Neural progenitor cell (in vitro differentiated cells): ENCODE results near the gene ARID5B. TPM values are rescaled to one million over a fixed set of nuclear protein-coding genes. Genes with fewer than 3 reads are reported as not detected.

Experiments
- DNase-seq: peaks from one replicate; pipeline ENCODE4 v3.0.0-alpha.2; 2016; ENCODE audit warnings: low spot score
- H2AFZ ChIP-seq: fragments of 200-600 bp; sonication (generic); replicated peaks from 2 replicates; pipeline ENCODE4 v1.6.1; 2016; ENCODE audit warnings: antibody characterized with exemption
- H3F3A ChIP-seq: fragments of 200-600 bp; sonication (generic); 2 replicates; pipeline ENCODE4 v1.6.1; 2016; ENCODE audit warnings: antibody characterized with exemption, low read depth
- H3K27ac ChIP-seq: fragments of 200-600 bp; sonication (generic); 2 replicates; pipeline ENCODE4 v1.5.1; 2016; ENCODE audit warnings: mild to moderate bottlenecking
- H3K27me3 ChIP-seq: fragments of 200-600 bp; sonication (generic); 2 replicates; pipeline ENCODE4 v1.6.1; 2016; ENCODE audit warnings: mild to moderate bottlenecking, moderate library complexity
- H3K36me3 ChIP-seq: fragments of 200-600 bp; sonication (generic); 2 replicates; pipeline ENCODE4 v1.5.1; 2016
- H3K4me1 ChIP-seq: fragments of 200-600 bp; sonication (generic); 2 replicates; pipeline ENCODE4 v1.6.1; 2016; ENCODE audit warnings: mixed run types
- H3K4me2 ChIP-seq: fragments of 200-600 bp; sonication (generic); 2 replicates; pipeline ENCODE4 v1.6.1; 2016
- H3K4me3 ChIP-seq: fragments of 200-600 bp; sonication (generic); 2 replicates; pipeline ENCODE4 v1.5.1; 2016
- H3K79me2 ChIP-seq: fragments of 200-600 bp; sonication (generic); 2 replicates; pipeline ENCODE4 v1.6.1; 2016; ENCODE audit warnings: low read depth
- H3K9ac ChIP-seq: fragments of 200-600 bp; sonication (generic); 2 replicates; pipeline ENCODE4 v1.6.1; 2016
- H3K9me3 ChIP-seq: fragments of 200-600 bp; sonication (generic); 2 replicates; pipeline ENCODE4 v1.5.1; 2016; ENCODE audit warnings: low read depth
- H4K20me1 ChIP-seq: fragments of 200-600 bp; sonication (generic); 2 replicates; pipeline ENCODE4 v1.6.1; 2016; ENCODE audit warnings: low read depth
- H3K27ac Mint-ChIP-seq: 3 replicates; pipeline ENCODE4 v1.8.0; 2021; ENCODE audit warnings: mixed read lengths
- H3K27me3 Mint-ChIP-seq: 2 replicates; pipeline ENCODE4 v1.8.0; 2022; ENCODE audit warnings: low read depth, mild to moderate bottlenecking, inconsistent platforms, moderate library complexity, mixed read lengths; ENCODE audit not compliant: insufficient read depth
- H3K36me3 Mint-ChIP-seq: 3 replicates; pipeline ENCODE4 v1.8.0; 2021; ENCODE audit warnings: mixed read lengths
- H3K4me1 Mint-ChIP-seq: 3 replicates; pipeline ENCODE4 v1.8.0; 2021; ENCODE audit warnings: mixed read lengths
- H3K4me3 Mint-ChIP-seq: 3 replicates; pipeline ENCODE4 v1.8.0; 2021; ENCODE audit warnings: mild to moderate bottlenecking, moderate library complexity, mixed read lengths
- H3K9me3 Mint-ChIP-seq: 3 replicates; pipeline ENCODE4 v1.8.0; 2020; ENCODE audit warnings: mixed read lengths
- CTCF ChIP-seq: fragments of 200-600 bp; sonication (generic); IDR thresholded peaks from 2 replicates; pipeline ENCODE4 v1.5.1; 2017; ENCODE audit warnings: antibody characterized with exemption, mild to moderate bottlenecking
- EZH2 ChIP-seq: fragments of 200-600 bp; sonication (generic); IDR thresholded peaks from 2 replicates; pipeline ENCODE4 v1.6.1; 2017; ENCODE audit warnings: antibody characterized with exemption, mild to moderate bottlenecking, moderate library complexity
- EZH2phosphoT487 ChIP-seq: fragments of 200-600 bp; sonication (generic); IDR thresholded peaks from 2 replicates; pipeline ENCODE4 v1.6.1; 2017; ENCODE audit warnings: antibody characterized with exemption
- total RNA-seq: library from RNA; depleted of rRNA; stranded (reverse); fragments of >200 nt; gene quantifications from 2 replicates; pipeline ENCODE4 v1.2.3, GENCODE V29; 2015; ENCODE audit warnings: low replicate concordance

Gene ARID5B
- total RNA-seq, 1 donor from 2014 or later = 1.5 TPM

GRCh38 chr10:62014510-62014909, 113.0 kb downstream of the ARID5B start:
- no peak overlapping the region for H2AFZ ChIP-seq
- H3K4me1 ChIP-seq = peaks cover 13% of the 10 kb centered on the region
- no peak overlapping the region for H3K4me2 ChIP-seq
- H3F3A ChIP-seq = peaks cover 2% of the 10 kb centered on the region
- no peaks in the 10 kb centered on the region for H4K20me1 ChIP-seq
- no peaks in the 10 kb centered on the region for H3K79me2 ChIP-seq
- no peaks in the 10 kb centered on the region for H3K9me3 ChIP-seq
- H3K9ac ChIP-seq = no peak overlapping the region
- no peaks in the 10 kb centered on the region for H3K36me3 ChIP-seq
- H3K4me3 Mint-ChIP-seq = no peak overlapping the region
- H3K4me3 ChIP-seq = no peak overlapping the region
- H3K27ac Mint-ChIP-seq = no peak overlapping the region
- TF ChIP-seq EZH2 (no peak), EZH2phosphoT487 (no peak), CTCF (no peak)
- peaks cover 7% of the 10 kb centered on the region for H3K36me3 Mint-ChIP-seq
- H3K27ac ChIP-seq = no peak overlapping the region
- H3K27me3 Mint-ChIP-seq = peaks cover 6% of the 10 kb centered on the region
- DNase-seq = no peak
- no peaks in the 10 kb centered on the region for H3K9me3 Mint-ChIP-seq
- H3K27me3 ChIP-seq = no peaks in the 10 kb centered on the region
- H3K4me1 Mint-ChIP-seq = peaks cover 12% of the 10 kb centered on the region

- TF ChIP-seq EZH2phosphoT487 (no peak), EZH2 (no peak), CTCF (no peak)
- Histone ChIP-seq H3F3A (peaks cover 9% of the 10 kb centered on the region), H3K4me1 (peaks cover 28% of the 10 kb centered on the region), H3K79me2 (no peaks in the 10 kb centered on the region), H3K4me3 (no peak overlapping the region), H2AFZ (no peak overlapping the region), H3K27me3 (no peaks in the 10 kb centered on the region), H3K9me3 (no peaks in the 10 kb centered on the region), H4K20me1 (no peaks in the 10 kb centered on the region), H3K9ac (no peak overlapping the region), H3K36me3 (no peaks in the 10 kb centered on the region), H3K27ac (no peak overlapping the region), H3K4me2 (no peak overlapping the region)
- Mint-ChIP-seq H3K4me3 (no peak overlapping the region), H3K27me3 (peaks cover 3% of the 10 kb centered on the region), H3K9me3 (no peaks in the 10 kb centered on the region), H3K27ac (no peak overlapping the region), H3K36me3 (peaks cover 2% of the 10 kb centered on the region), H3K4me1 (peaks cover 19% of the 10 kb centered on the region)
- DNase-seq = no peak
Measured at GRCh38 chr10:62015994-62016393, 114.5 kb downstream of the ARID5B start.

GRCh38 chr10:62016623-62017490, 115.4 kb downstream of the ARID5B start:
- H3K27me3 Mint-ChIP-seq = no peaks in the 10 kb centered on the region
- no peak overlapping the region for H3K27ac Mint-ChIP-seq

More at GRCh38 chr10:62016623-62017490, 115.4 kb downstream of the ARID5B start:
- no peak overlapping the region for H3K4me3 ChIP-seq
- no peak for DNase-seq
- H3K27me3 ChIP-seq = no peaks in the 10 kb centered on the region
- H3K4me1 ChIP-seq = peaks cover 31% of the 10 kb centered on the region
- no peaks in the 10 kb centered on the region for H3K36me3 ChIP-seq
- Mint-ChIP-seq H3K4me3 (no peak overlapping the region), H3K9me3 (no peaks in the 10 kb centered on the region), H3K4me1 (peaks cover 19% of the 10 kb centered on the region), H3K36me3 (peaks cover 2% of the 10 kb centered on the region)
- no peaks in the 10 kb centered on the region for H3K79me2 ChIP-seq
- H3K9ac ChIP-seq = no peak overlapping the region
- no peak overlapping the region for H2AFZ ChIP-seq
- no peaks in the 10 kb centered on the region for H3K9me3 ChIP-seq
- H4K20me1 ChIP-seq = no peaks in the 10 kb centered on the region
- no peak for TF ChIP-seq CTCF
- no peak for TF ChIP-seq EZH2phosphoT487
- no peak for TF ChIP-seq EZH2
- H3K27ac ChIP-seq = no peak overlapping the region
- peaks cover 9% of the 10 kb centered on the region for H3F3A ChIP-seq
- no peak overlapping the region for H3K4me2 ChIP-seq
